PC-9 (cell line): ENCODE results near the gene TMEM151A. TPM values are rescaled to one million over a fixed set of nuclear protein-coding genes. Genes with fewer than 3 reads are reported as not detected.
A peak's percentile ranks its signal among the peaks of the same experiment; 100 is the strongest.

ENCODE experiments used
- BruUV-seq: library from RNA; stranded (reverse); fragments of 400-500 nt; replicated peaks from 2 replicates; lab custom pipeline; 2021; lab: Mats Ljungman, UMichigan
- CTCF ChIA-PET: fragments of 300-600 bp; sonication (Branson Sonifier 250); formaldehyde crosslinking; loops from one replicate; lab custom pipeline; 2022; ENCODE audit warnings: antibody characterized with exemption; lab: Charles Lee
- POLR2A ChIA-PET: fragments of 300-600 bp; sonication (Branson Sonifier 250); formaldehyde crosslinking; loops from one replicate; lab custom pipeline; 2022; ENCODE audit warnings: antibody characterized with exemption; ENCODE audit not compliant: unreplicated experiment; lab: Charles Lee
- DNase-seq, 2 experiments: peaks; one replicate each; pipeline versions ENCODE4 v3.0.0 to v3.0.0-alpha.2; 2015 to 2022; ENCODE audit warnings: mixed read lengths in 1 of 2
- H2AFZ ChIP-seq: fragments of 200-600 bp; sonication (generic); 2 replicates; pipeline ENCODE4 v1.8.1; 2017; ENCODE audit warnings: antibody characterized with exemption
- H3F3A ChIP-seq: fragments of 200-600 bp; sonication (generic); 2 replicates; pipeline ENCODE4 v1.8.1; 2017; ENCODE audit warnings: antibody characterized with exemption, mild to moderate bottlenecking, low read depth; ENCODE audit not compliant: insufficient read depth
- H3K27ac ChIP-seq: fragments of 200-600 bp; sonication (generic); 2 replicates; pipeline ENCODE4 v1.6.1; 2016; ENCODE audit warnings: mixed run types
- H3K27me3 ChIP-seq: fragments of 200-600 bp; sonication (generic); 2 replicates; pipeline ENCODE4 v1.6.1; 2016; ENCODE audit warnings: low read depth, mixed run types; ENCODE audit not compliant: insufficient read depth
- H3K36me3 ChIP-seq: fragments of 200-600 bp; sonication (generic); 2 replicates; pipeline ENCODE4 v1.6.1; 2016; ENCODE audit warnings: low read depth, mixed run types
- H3K4me1 ChIP-seq: fragments of 200-600 bp; sonication (generic); replicated peaks from 2 replicates; pipeline ENCODE4 v1.6.1; 2016; ENCODE audit warnings: mixed run types; ENCODE audit not compliant: insufficient read depth
- H3K4me2 ChIP-seq: fragments of 200-600 bp; sonication (generic); 2 replicates; pipeline ENCODE4 v1.6.1; 2017; ENCODE audit warnings: mixed run types
- H3K4me3 ChIP-seq: fragments of 200-600 bp; sonication (generic); 2 replicates; pipeline ENCODE4 v1.6.1; 2016; ENCODE audit warnings: mixed run types
- H3K79me2 ChIP-seq: fragments of 200-600 bp; sonication (generic); 2 replicates; pipeline ENCODE4 v1.6.1; 2017; ENCODE audit warnings: low read depth, mixed run types
- H3K9me2 ChIP-seq: fragments of 200-600 bp; sonication (generic); 2 replicates; pipeline ENCODE4 v1.8.1; 2017; ENCODE audit warnings: mild to moderate bottlenecking; ENCODE audit not compliant: insufficient read depth
- H3K9me3 ChIP-seq: fragments of 200-600 bp; sonication (generic); 2 replicates; pipeline ENCODE4 v1.8.1; 2016; ENCODE audit warnings: low read depth; ENCODE audit not compliant: insufficient read depth
- H4K20me1 ChIP-seq: fragments of 200-600 bp; sonication (generic); 2 replicates; pipeline ENCODE4 v1.8.1; 2017; ENCODE audit not compliant: insufficient read depth
- CTCF ChIP-seq: fragments of 200-600 bp; sonication (generic); conservative IDR thresholded peaks from 2 replicates; pipeline ENCODE4 v1.6.1; 2017; ENCODE audit warnings: mixed run types, antibody characterized with exemption, mild to moderate bottlenecking, moderate library complexity
- EZH2 ChIP-seq: fragments of 200-600 bp; sonication (generic); IDR thresholded peaks from 2 replicates; pipeline ENCODE4 v1.8.0; 2017; ENCODE audit warnings: antibody characterized with exemption, low read depth
- intact Hi-C: fragments of 100-400 bp; cut with micrococcal nuclease; formaldehyde crosslinking; loops from one replicate; pipeline ENCODE4 v1.10.0; 2022; ENCODE audit not compliant: unreplicated experiment
- total RNA-seq: library from RNA; stranded (reverse); gene quantifications from 2 replicates; pipeline ENCODE4 v1.2.3, GENCODE V29; 2021

TMEM151A gene
- total RNA-seq, 1 experiment from 2014 or later, result 0.22 TPM

- POLR2A ChIA-PET, result no interaction called here
- no peak overlapping the region for H2AFZ ChIP-seq
- TF ChIP-seq CTCF, result no peak
- TF ChIP-seq EZH2, result no peak
- peaks cover 21% of the 10 kb centered on the region for H3K79me2 ChIP-seq
- H3K4me1 ChIP-seq, result peaks cover 8% of the 10 kb centered on the region
- H3K36me3 ChIP-seq, result peaks cover 2% of the 10 kb centered on the region; the same call in 1 of the 2 replicates
- no peak overlapping the region for H3K4me2 ChIP-seq
- H3K9me3 ChIP-seq, result no peaks in the 10 kb centered on the region
- intact Hi-C loops, result loop anchor here (5.0 kb wide), 1 partner anchor 253 kb away; the partner anchor contains the start of gene CST6
- CTCF ChIA-PET, result no interaction called here
- H3K9me2 ChIP-seq, result no peaks in the 10 kb centered on the region
- no peak overlapping the region for H3K27ac ChIP-seq
- H3F3A ChIP-seq, result peaks cover 24% of the 10 kb centered on the region; the same call in 1 of the 2 replicates
- H4K20me1 ChIP-seq, result peaks cover 18% of the 10 kb centered on the region
- H3K4me3 ChIP-seq, result no peak overlapping the region
- BruUV-seq, result no TSS peak
- no peaks in the 10 kb centered on the region for H3K27me3 ChIP-seq
- DNase-seq, result no peak
Observed at GRCh38 chr11:66265531-66266377, 25.9 kb upstream of the TMEM151A start.

GRCh38 chr11:66266378-66267038 is 25.2 kb upstream of the TMEM151A start:
- ChIA-PET CTCF (no interaction called here), POLR2A (no interaction called here)
- BruUV-seq, result no TSS peak
- intact Hi-C loops, result loop anchor here (5.0 kb wide), 1 partner anchor 254 kb away; the partner anchor contains the start of gene CST6
- H3K79me2 ChIP-seq, result peaks cover 28% of the 10 kb centered on the region
- H2AFZ ChIP-seq, result no peak overlapping the region
- no peaks in the 10 kb centered on the region for H3K27me3 ChIP-seq
- DNase-seq, result no peak
- no peak for TF ChIP-seq EZH2
- no peak for TF ChIP-seq CTCF
- H3K4me3 ChIP-seq, result no peak overlapping the region
- no peaks in the 10 kb centered on the region for H3K9me3 ChIP-seq
- H3K9me2 ChIP-seq, result no peaks in the 10 kb centered on the region
- H3K4me2 ChIP-seq, result no peak overlapping the region
- H3K4me1 ChIP-seq, result peaks cover 8% of the 10 kb centered on the region
- H3K36me3 ChIP-seq, result peaks cover 5% of the 10 kb centered on the region; the same call in 1 of the 2 replicates
- peaks cover 25% of the 10 kb centered on the region for H4K20me1 ChIP-seq
- peaks cover 24% of the 10 kb centered on the region; the same call in 1 of the 2 replicates for H3F3A ChIP-seq
- H3K27ac ChIP-seq, result no peak overlapping the region

GRCh38 chr11:66267039-66267378 is 24.7 kb upstream of the TMEM151A start:
- Histone ChIP-seq H4K20me1 (peaks cover 30% of the 10 kb centered on the region), H3K9me3 (no peaks in the 10 kb centered on the region), H3K4me2 (peak overlapping the region; percentile 99), H3K36me3 (peaks cover 10% of the 10 kb centered on the region; the same call in 1 of the 2 replicates), H3K27me3 (no peaks in the 10 kb centered on the region), H2AFZ (no peak overlapping the region), H3K27ac (no peak overlapping the region), H3K79me2 (peaks cover 32% of the 10 kb centered on the region), H3K4me3 (peak overlapping the region; percentile 95; the same call in 1 of the 2 replicates), H3F3A (peaks cover 24% of the 10 kb centered on the region; the same call in 1 of the 2 replicates), H3K4me1 (peaks cover 8% of the 10 kb centered on the region), H3K9me2 (no peaks in the 10 kb centered on the region)
- TF ChIP-seq CTCF (no peak), EZH2 (no peak)
- DNase-seq, result no peak
- BruUV-seq, result no TSS peak
- POLR2A ChIA-PET, result interaction anchor here (0.6 kb wide), 1 partner anchor 60 kb away, joined by 6 read pairs; no protein-coding TSS in a partner anchor
- CTCF ChIA-PET, result interaction anchor here (0.5 kb wide), 1 partner anchor 19 kb away, joined by 3 read pairs; no protein-coding TSS in a partner anchor
- intact Hi-C loops, result loop anchor here (5.0 kb wide), 1 partner anchor 255 kb away; the partner anchor contains the start of gene CST6
